G401 (cell line): ENCODE results near the gene GGPS1. TPM values are rescaled to one million over a fixed set of nuclear protein-coding genes. Genes with fewer than 3 reads are reported as not detected.
"Not testable (repeated sequence)": the region's sequence is repeated elsewhere in the genome, so short reads cannot be mapped to it uniquely, and the experiment has no call there.

Experiments
- DNase-seq: peaks from one replicate; pipeline ENCODE4 v3.0.0-alpha.2; 2015; ENCODE audit warnings: low spot score
- in situ Hi-C: cut with HindIII; loops from 2 replicates; pipeline ENCODE4 v1.10.0; 2016; ENCODE audit warnings: low sequenced_read_pairs, mixed read lengths
- total RNA-seq: library from RNA; depleted of rRNA; stranded (reverse); fragments of >200 nt; shearing (Covaris generic); gene quantifications from 2 replicates; pipeline ENCODE4 v1.2.3, GENCODE V29; 2014; rRNA removed

The GGPS1 gene
- total RNA-seq, 1 experiment from 2014 or later: 35.0 TPM

- in situ Hi-C loops, DNase-seq: not testable (repeated sequence)
These were observed 49.9 kb downstream of the GGPS1 start for GRCh38 chr1:235378134-235378735.

GRCh38 chr1:235381955-235382739, 53.8 kb downstream of the GGPS1 start:
- in situ Hi-C loops, DNase-seq: not testable (repeated sequence)

- in situ Hi-C loops, DNase-seq: not testable (repeated sequence)
These were observed 57.3 kb downstream of the GGPS1 start for GRCh38 chr1:235385633-235386032.

GRCh38 chr1:235391874-235392273, 63.5 kb downstream of the GGPS1 start:
- in situ Hi-C loops: no loop called here

More at GRCh38 chr1:235391874-235392273, 63.5 kb downstream of the GGPS1 start:
- DNase-seq: no peak

Other genes starting within 250 kb of the GGPS1 start
- 138 and 157 TPM in 2 replicates for gene TOMM20, start 199.7 kb upstream of the GGPS1 start, total RNA-seq
- gene RBM34, start 167.3 kb upstream of the GGPS1 start, total RNA-seq: 45.3 and 49.8 TPM in 2 replicates
- gene ARID4B, start 391 bp upstream of the GGPS1 start, total RNA-seq: 6.6 and 11.2 TPM in 2 replicates
- gene TBCE, start 38.9 kb downstream of the GGPS1 start, total RNA-seq: 59.9 and 69.7 TPM in 2 replicates
- 19.4 and 33.8 TPM in 2 replicates for gene B3GALNT2, start 175.9 kb downstream of the GGPS1 start, total RNA-seq